Loucy (cell line): ENCODE data around the gene SORL1-AS1.
"Not testable (repeated sequence)": the region's sequence is repeated elsewhere in the genome, so short reads cannot be mapped to it uniquely, and the experiment has no call there.

Source experiments
- H2AFZ ChIP-seq: fragments of 200-600 bp; sonication (generic); 2 replicates; pipeline ENCODE4 v1.6.0; 2016; ENCODE audit warnings: antibody characterized with exemption, mild to moderate bottlenecking, low read length, moderate library complexity
- H3F3A ChIP-seq: fragments of 200-600 bp; 2 replicates; pipeline ENCODE4 v1.6.0; 2016; ENCODE audit warnings: antibody characterized with exemption, low read depth, mild to moderate bottlenecking
- H3K27me3 ChIP-seq: fragments of 200-600 bp; sonication (generic); 2 replicates; pipeline ENCODE4 v1.6.1; 2014; ENCODE audit warnings: low read length, mild to moderate bottlenecking; ENCODE audit not compliant: insufficient read depth, poor library complexity, severe bottlenecking
- H3K36me3 ChIP-seq: fragments of 200-600 bp; sonication (generic); 2 replicates; pipeline ENCODE4 v1.6.1; 2016; ENCODE audit warnings: low read length; ENCODE audit not compliant: insufficient read depth
- H3K4me1 ChIP-seq: fragments of 200-600 bp; sonication (generic); 2 replicates; pipeline ENCODE4 v1.5.1; 2014; ENCODE audit warnings: low read length, mild to moderate bottlenecking; ENCODE audit not compliant: insufficient read depth, poor library complexity, severe bottlenecking
- H3K4me2 ChIP-seq: fragments of 200-600 bp; sonication (generic); 2 replicates; pipeline ENCODE4 v1.6.0; 2014; ENCODE audit warnings: antibody characterized with exemption, low read length, low read depth, mild to moderate bottlenecking; ENCODE audit not compliant: poor library complexity, severe bottlenecking
- H3K4me3 ChIP-seq: fragments of 200-600 bp; sonication (generic); 2 replicates; pipeline ENCODE4 v1.5.1; 2014; ENCODE audit warnings: low read length, mild to moderate bottlenecking, mixed read lengths; ENCODE audit not compliant: poor library complexity, severe bottlenecking
- H3K79me2 ChIP-seq: fragments of 200-600 bp; sonication (generic); 2 replicates; pipeline ENCODE4 v1.6.1; 2014; ENCODE audit warnings: low read length; ENCODE audit not compliant: insufficient read depth
- H3K9ac ChIP-seq: fragments of 200-600 bp; sonication (generic); 2 replicates; pipeline ENCODE4 v1.6.0; 2014; ENCODE audit warnings: mild to moderate bottlenecking, low read depth, low read length, moderate library complexity; ENCODE audit not compliant: poor library complexity, severe bottlenecking
- H3K9me2 ChIP-seq: fragments of 200-600 bp; sonication (generic); replicated peaks from 2 replicates; pipeline ENCODE4 v1.6.1; 2016; ENCODE audit warnings: low read depth, low read length, mixed read lengths
- H3K9me3 ChIP-seq: fragments of 200-600 bp; sonication (generic); 2 replicates; pipeline ENCODE4 v1.6.1; 2014; ENCODE audit warnings: mild to moderate bottlenecking, antibody characterized with exemption, low read length, low read depth; ENCODE audit not compliant: insufficient read depth
- H4K20me1 ChIP-seq: fragments of 200-600 bp; sonication (generic); 2 replicates; pipeline ENCODE4 v1.6.0; 2014; ENCODE audit warnings: antibody characterized with exemption, low read length, mild to moderate bottlenecking; ENCODE audit not compliant: insufficient read depth, poor library complexity, severe bottlenecking
- CTCF ChIP-seq: fragments of 200-600 bp; sonication (generic); conservative IDR thresholded peaks from 2 replicates; pipeline ENCODE4 v1.5.1; 2014; ENCODE audit warnings: mild to moderate bottlenecking, antibody characterized with exemption, low read length
- EZH2phosphoT487 ChIP-seq: fragments of 200-600 bp; IDR thresholded peaks from 2 replicates; pipeline ENCODE4 v1.6.1; 2018; ENCODE audit warnings: antibody characterized with exemption, mild to moderate bottlenecking, moderate library complexity, borderline replicate concordance

The SORL1-AS1 gene

GRCh38 chr11:121483805-121484480 lies 31.2 kb upstream of the SORL1-AS1 start:
- Histone ChIP-seq H3K9ac (peak overlapping the region; percentile 94), H3K36me3 (peaks cover 48% of the 10 kb centered on the region; the same call in 1 of the 2 replicates), H2AFZ (no peak overlapping the region), H3F3A (peaks cover 13% of the 10 kb centered on the region), H4K20me1 (no peaks in the 10 kb centered on the region), H3K27me3 (no peaks in the 10 kb centered on the region), H3K79me2 (peaks cover 62% of the 10 kb centered on the region), H3K4me2 (peak overlapping the region; percentile 91), H3K9me3 (no peaks in the 10 kb centered on the region), H3K4me3 (peak overlapping the region; percentile 78), H3K9me2 (no peaks in the 10 kb centered on the region), H3K4me1 (peaks cover 34% of the 10 kb centered on the region)
- TF ChIP-seq EZH2phosphoT487 (no peak), CTCF (no peak)

GRCh38 chr11:121482231-121483129 lies 29.7 kb upstream of the SORL1-AS1 start:
- Histone ChIP-seq H3K9me2 (no peaks in the 10 kb centered on the region), H4K20me1 (no peaks in the 10 kb centered on the region), H3K79me2 (peaks cover 62% of the 10 kb centered on the region), H3K27me3 (no peaks in the 10 kb centered on the region), H3K4me2 (peak overlapping the region; percentile 91), H3K4me1 (peaks cover 34% of the 10 kb centered on the region), H3F3A (peaks cover 13% of the 10 kb centered on the region), H3K4me3 (peak overlapping the region; percentile 78), H3K36me3 (peaks cover 45% of the 10 kb centered on the region; the same call in 1 of the 2 replicates), H2AFZ (no peak overlapping the region), H3K9ac (peak overlapping the region; percentile 94), H3K9me3 (no peaks in the 10 kb centered on the region)
- TF ChIP-seq EZH2phosphoT487 (no peak), CTCF (no peak)

GRCh38 chr11:121481484-121482230 lies 28.9 kb upstream of the SORL1-AS1 start:
- H3F3A ChIP-seq: peaks cover 13% of the 10 kb centered on the region
- H3K27me3 ChIP-seq, H4K20me1 ChIP-seq, H3K9me2 ChIP-seq, H2AFZ ChIP-seq, H3K9me3 ChIP-seq: not testable (repeated sequence)
- peaks cover 59% of the 10 kb centered on the region for H3K79me2 ChIP-seq
- peaks cover 43% of the 10 kb centered on the region; the same call in 1 of the 2 replicates for H3K36me3 ChIP-seq
- H3K4me1 ChIP-seq: peaks cover 34% of the 10 kb centered on the region
- H3K9ac ChIP-seq: peak overlapping the region; percentile 94
- peak overlapping the region; percentile 78 for H3K4me3 ChIP-seq
- peak overlapping the region; percentile 91 for H3K4me2 ChIP-seq
